ENCODE measurements around the gene ZNF358.

The ZNF358 gene

DNA sequence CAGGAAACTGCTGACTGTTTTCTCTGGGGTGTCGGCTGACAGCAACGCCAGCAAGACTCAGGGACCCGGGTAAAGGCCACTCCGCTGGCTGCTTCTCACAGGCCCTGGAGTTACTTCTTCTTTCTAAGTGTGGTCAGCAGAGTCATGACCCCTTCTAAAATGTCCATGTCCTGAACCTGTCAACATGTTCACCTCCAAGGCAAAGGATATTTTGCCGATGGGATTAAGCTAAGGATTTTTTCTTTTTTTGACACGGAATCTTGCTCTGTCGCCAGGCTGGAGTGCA, 35.0 kb upstream of the ZNF358 start:
- TF ChIP-seq SIN3A (IDR thresholded peaks at IDR 0.05; ENCODE audit: borderline replicate concordance, insufficient read depth, low read length) = no peak
- TF ChIP-seq, protein P1, sequence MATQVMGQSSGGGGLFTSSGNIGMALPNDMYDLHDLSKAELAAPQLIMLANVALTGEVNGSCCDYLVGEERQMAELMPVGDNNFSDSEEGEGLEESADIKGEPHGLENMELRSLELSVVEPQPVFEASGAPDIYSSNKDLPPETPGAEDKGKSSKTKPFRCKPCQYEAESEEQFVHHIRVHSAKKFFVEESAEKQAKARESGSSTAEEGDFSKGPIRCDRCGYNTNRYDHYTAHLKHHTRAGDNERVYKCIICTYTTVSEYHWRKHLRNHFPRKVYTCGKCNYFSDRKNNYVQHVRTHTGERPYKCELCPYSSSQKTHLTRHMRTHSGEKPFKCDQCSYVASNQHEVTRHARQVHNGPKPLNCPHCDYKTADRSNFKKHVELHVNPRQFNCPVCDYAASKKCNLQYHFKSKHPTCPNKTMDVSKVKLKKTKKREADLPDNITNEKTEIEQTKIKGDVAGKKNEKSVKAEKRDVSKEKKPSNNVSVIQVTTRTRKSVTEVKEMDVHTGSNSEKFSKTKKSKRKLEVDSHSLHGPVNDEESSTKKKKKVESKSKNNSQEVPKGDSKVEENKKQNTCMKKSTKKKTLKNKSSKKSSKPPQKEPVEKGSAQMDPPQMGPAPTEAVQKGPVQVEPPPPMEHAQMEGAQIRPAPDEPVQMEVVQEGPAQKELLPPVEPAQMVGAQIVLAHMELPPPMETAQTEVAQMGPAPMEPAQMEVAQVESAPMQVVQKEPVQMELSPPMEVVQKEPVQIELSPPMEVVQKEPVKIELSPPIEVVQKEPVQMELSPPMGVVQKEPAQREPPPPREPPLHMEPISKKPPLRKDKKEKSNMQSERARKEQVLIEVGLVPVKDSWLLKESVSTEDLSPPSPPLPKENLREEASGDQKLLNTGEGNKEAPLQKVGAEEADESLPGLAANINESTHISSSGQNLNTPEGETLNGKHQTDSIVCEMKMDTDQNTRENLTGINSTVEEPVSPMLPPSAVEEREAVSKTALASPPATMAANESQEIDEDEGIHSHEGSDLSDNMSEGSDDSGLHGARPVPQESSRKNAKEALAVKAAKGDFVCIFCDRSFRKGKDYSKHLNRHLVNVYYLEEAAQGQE (IDR thresholded peaks at IDR 0.05; ENCODE audit: insufficient read depth in 1 of 2, low read depth in 2 of 2, low read length in 2 of 2) = no peak
- TF ChIP-seq POLR2AphosphoS5 (IDR thresholded peaks at IDR 0.05; ENCODE audit: low read depth, low read length) = no peak
- TF ChIP-seq FOXP2 (optimal IDR thresholded peaks at IDR 0.05; ENCODE audit: borderline replicate concordance, extremely low read depth, extremely low read length, insufficient read depth) = no peak
- no peak for TF ChIP-seq TAF1 (IDR thresholded peaks at IDR 0.05; ENCODE audit: borderline replicate concordance, insufficient read depth, low read length)

DNA sequence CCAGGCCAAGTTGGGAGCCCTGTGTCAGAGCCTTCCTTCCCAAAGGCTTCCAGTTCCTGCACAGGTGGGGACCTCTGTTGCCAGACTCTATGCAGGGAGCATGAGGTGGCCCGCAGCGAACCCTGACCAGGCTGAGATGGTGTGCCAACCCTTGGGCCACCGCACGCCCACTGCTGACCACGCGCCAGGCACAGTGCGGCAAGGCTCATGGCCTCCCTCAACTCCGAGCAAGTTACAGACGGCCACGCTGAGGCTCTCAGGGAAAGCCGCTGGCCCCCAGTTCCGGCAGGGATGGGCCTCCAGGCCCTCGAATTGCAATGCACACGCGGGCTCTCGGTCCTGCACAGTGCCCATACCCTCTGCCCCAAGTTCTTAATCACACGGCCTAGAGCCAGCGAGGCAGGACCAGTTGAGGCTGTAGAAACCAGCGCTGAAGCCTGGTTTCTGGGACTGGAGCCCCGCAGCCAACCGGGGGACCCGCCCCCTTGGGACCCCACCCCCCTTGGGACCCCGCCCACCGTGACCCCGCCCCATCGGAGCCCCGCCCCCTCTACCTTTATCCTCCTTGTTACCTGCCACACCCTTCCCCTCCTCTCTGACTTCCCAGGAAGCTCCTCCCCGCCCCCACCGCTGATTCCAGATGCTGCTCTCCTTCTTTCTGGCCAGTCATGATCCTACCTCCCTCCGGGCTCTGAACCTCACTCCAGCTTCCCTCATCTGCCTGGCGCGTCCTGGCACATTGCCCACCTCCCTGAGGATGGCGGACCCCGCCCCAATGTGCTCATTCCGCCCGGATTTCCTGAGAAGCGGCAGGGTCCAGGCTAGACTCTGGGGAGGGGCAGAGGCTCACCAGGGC, 33.1 kb upstream of the ZNF358 start:
- TF ChIP-seq, protein P1 (IDR thresholded peaks at IDR 0.05; ENCODE audit: insufficient read depth in 1 of 2, low read depth in 2 of 2, low read length in 2 of 2) = no peak
- TF ChIP-seq TAF1 (IDR thresholded peaks at IDR 0.05; ENCODE audit: borderline replicate concordance, insufficient read depth, low read length) = no peak
- no peak for TF ChIP-seq FOXP2 (optimal IDR thresholded peaks at IDR 0.05; ENCODE audit: borderline replicate concordance, extremely low read depth, extremely low read length, insufficient read depth)
- no peak for TF ChIP-seq SIN3A (IDR thresholded peaks at IDR 0.05; ENCODE audit: borderline replicate concordance, insufficient read depth, low read length)
- TF ChIP-seq POLR2AphosphoS5 (IDR thresholded peaks at IDR 0.05; ENCODE audit: low read depth, low read length) = no peak

DNA sequence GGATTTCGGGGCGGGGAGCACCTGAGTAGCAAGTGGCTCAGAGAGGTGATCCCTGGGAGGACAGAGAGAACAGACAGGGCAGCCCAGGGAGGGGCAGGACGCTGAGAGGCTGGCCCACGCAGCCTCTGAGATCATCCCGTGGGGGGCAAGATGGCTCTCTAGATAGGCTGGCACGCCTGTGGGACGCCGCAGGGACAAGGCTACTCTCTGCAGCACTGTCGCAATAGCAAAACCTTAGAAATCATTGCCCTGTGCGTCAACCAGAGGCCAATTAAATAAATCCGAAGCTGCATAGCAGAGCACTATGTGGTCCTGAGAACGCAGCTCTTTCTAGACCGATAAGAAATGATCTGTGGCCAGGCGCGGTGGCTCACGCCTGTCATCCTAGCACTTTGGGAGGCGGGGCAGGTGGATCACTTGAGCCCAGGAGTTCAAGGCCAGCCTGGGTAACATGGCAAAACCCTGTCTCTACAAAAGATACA, 32.1 kb upstream of the ZNF358 start:
- TF ChIP-seq TAF1 (IDR thresholded peaks at IDR 0.05; ENCODE audit: borderline replicate concordance, insufficient read depth, low read length) = no peak
- TF ChIP-seq FOXP2 (optimal IDR thresholded peaks at IDR 0.05; ENCODE audit: borderline replicate concordance, extremely low read depth, extremely low read length, insufficient read depth) = no peak
- TF ChIP-seq SIN3A (IDR thresholded peaks at IDR 0.05; ENCODE audit: borderline replicate concordance, insufficient read depth, low read length) = no peak
- TF ChIP-seq POLR2AphosphoS5 (IDR thresholded peaks at IDR 0.05; ENCODE audit: low read depth, low read length) = no peak
- TF ChIP-seq, protein P1 (IDR thresholded peaks at IDR 0.05; ENCODE audit: insufficient read depth in 1 of 2, low read depth in 2 of 2, low read length in 2 of 2) = no peak

DNA sequence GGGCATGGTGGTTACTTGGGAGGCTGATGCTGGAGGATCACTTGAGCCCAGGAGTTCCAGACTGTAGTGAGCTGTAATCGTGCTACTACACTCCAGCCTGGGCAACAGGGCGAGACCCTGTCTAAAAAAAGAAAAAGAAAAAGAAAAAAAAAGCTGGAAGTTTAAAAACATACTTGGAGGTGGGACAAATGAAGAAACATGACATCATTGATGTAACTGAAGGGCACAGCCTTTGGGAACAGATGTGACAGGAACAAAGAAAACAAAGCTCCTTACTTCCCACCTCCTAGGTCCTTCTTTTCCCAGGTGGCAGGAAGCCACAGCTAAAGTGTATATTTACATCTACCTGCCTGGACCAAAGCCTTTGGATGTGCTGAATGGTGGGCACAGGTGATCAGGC, 29.0 kb upstream of the ZNF358 start:
- TF ChIP-seq TAF1 (IDR thresholded peaks at IDR 0.05; ENCODE audit: borderline replicate concordance, insufficient read depth, low read length) (no peak), FOXP2 (optimal IDR thresholded peaks at IDR 0.05; ENCODE audit: borderline replicate concordance, extremely low read depth, extremely low read length, insufficient read depth) (no peak), POLR2AphosphoS5 (IDR thresholded peaks at IDR 0.05; ENCODE audit: low read depth, low read length) (no peak), SIN3A (IDR thresholded peaks at IDR 0.05; ENCODE audit: borderline replicate concordance, insufficient read depth, low read length) (no peak)
- TF ChIP-seq, protein P1 (IDR thresholded peaks at IDR 0.05; ENCODE audit: insufficient read depth in 1 of 2, low read depth in 2 of 2, low read length in 2 of 2) = no peak

Measured in PFSK-1 (cell line).